ENCODE results near the gene ITPRID1. TPM values are rescaled to one million over a fixed set of nuclear protein-coding genes. Genes with fewer than 3 reads are reported as not detected.
A peak's percentile ranks its signal among the peaks of the same experiment; 100 is the strongest.
"Not testable (repeated sequence)": the region's sequence is repeated elsewhere in the genome, so short reads cannot be mapped to it uniquely, and the experiment has no call there.

The ITPRID1 gene
- polyA plus RNA-seq (ENCODE audit: insufficient read length in 4 of 4), result under 1 TPM in 1 of 4 donors, not detected in 3; 0.01 TPM

- no peak for DNase-seq (ENCODE audit: low read depth in 4 of 4, low spot score in 3 of 4)
Measured at GRCh38 chr7:31513790-31514189, at the start of gene ITPRID1. TSS of gene ITPRID1 (plus strand) at chr7:31514090. CDS start at chr7:31553025, 38,935 bp downstream.

GRCh38 chr7:31464601-31465000, 49.3 kb upstream of the ITPRID1 start:
- no peak for DNase-seq (ENCODE audit: low read depth in 4 of 4, low spot score in 3 of 4)

GRCh38 chr7:31465285-31465684, 48.6 kb upstream of the ITPRID1 start:
- no peak for DNase-seq (ENCODE audit: low read depth in 4 of 4, low spot score in 3 of 4)

- DNase-seq (ENCODE audit: low read depth in 4 of 4, low spot score in 3 of 4), result no peak
Measured at GRCh38 chr7:31466036-31466435, 47.9 kb upstream of the ITPRID1 start.

GRCh38 chr7:31470883-31471282, 43.0 kb upstream of the ITPRID1 start:
- not testable (repeated sequence) for DNase-seq (ENCODE audit: low read depth in 4 of 4, low spot score in 3 of 4)

GRCh38 chr7:31475368-31475767, 38.5 kb upstream of the ITPRID1 start:
- no peak for DNase-seq (ENCODE audit: low read depth in 4 of 4, low spot score in 3 of 4)

- DNase-seq (ENCODE audit: low read depth in 4 of 4, low spot score in 3 of 4), result no peak
Measured at GRCh38 chr7:31476073-31476745, 37.7 kb upstream of the ITPRID1 start.

- no peak for DNase-seq (ENCODE audit: low read depth in 4 of 4, low spot score in 3 of 4)
Measured at GRCh38 chr7:31476941-31477677, 36.8 kb upstream of the ITPRID1 start.

GRCh38 chr7:31478018-31478417, 35.9 kb upstream of the ITPRID1 start:
- DNase-seq (ENCODE audit: low read depth in 4 of 4, low spot score in 3 of 4), result no peak

GRCh38 chr7:31478721-31479120, 35.2 kb upstream of the ITPRID1 start:
- no peak for DNase-seq (ENCODE audit: low read depth in 4 of 4, low spot score in 3 of 4)

GRCh38 chr7:31487071-31487470, 26.8 kb upstream of the ITPRID1 start:
- no peak for DNase-seq (ENCODE audit: low read depth in 4 of 4, low spot score in 3 of 4)

GRCh38 chr7:31487476-31487875, 26.4 kb upstream of the ITPRID1 start:
- DNase-seq (ENCODE audit: low read depth in 4 of 4, low spot score in 3 of 4), result no peak

- no peak for DNase-seq (ENCODE audit: low read depth in 4 of 4, low spot score in 3 of 4)
Measured at GRCh38 chr7:31488562-31489203, 25.2 kb upstream of the ITPRID1 start.

GRCh38 chr7:31490796-31491314, 23.0 kb upstream of the ITPRID1 start:
- no peak for DNase-seq (ENCODE audit: low read depth in 4 of 4, low spot score in 3 of 4)

- no peak for DNase-seq (ENCODE audit: low read depth in 4 of 4, low spot score in 3 of 4)
Measured at GRCh38 chr7:31492086-31492485, 21.8 kb upstream of the ITPRID1 start.

GRCh38 chr7:31493714-31494181, 20.1 kb upstream of the ITPRID1 start:
- no peak for DNase-seq (ENCODE audit: low read depth in 4 of 4, low spot score in 3 of 4)

- no peak for DNase-seq (ENCODE audit: low read depth in 4 of 4, low spot score in 3 of 4)
Measured at GRCh38 chr7:31494421-31494820, 19.5 kb upstream of the ITPRID1 start.

- DNase-seq (ENCODE audit: low read depth in 4 of 4, low spot score in 3 of 4), result no peak
Measured at GRCh38 chr7:31495653-31496052, 18.2 kb upstream of the ITPRID1 start.

- DNase-seq (ENCODE audit: low read depth in 4 of 4, low spot score in 3 of 4), result peak in 2 of 4 donors; percentile 24 to 27
Measured at GRCh38 chr7:31497516-31497915, 16.4 kb upstream of the ITPRID1 start.

GRCh38 chr7:31500656-31501055, 13.2 kb upstream of the ITPRID1 start:
- DNase-seq (ENCODE audit: low read depth in 4 of 4, low spot score in 3 of 4), result no peak

- DNase-seq (ENCODE audit: low read depth in 4 of 4, low spot score in 3 of 4), result no peak
Measured at GRCh38 chr7:31508823-31509222, 5.1 kb upstream of the ITPRID1 start.

Data from right renal pelvis (tissue), 4 donors.